T-cell (primary cell): ENCODE measurements around the gene RAMACL. TPM values are rescaled to one million over a fixed set of nuclear protein-coding genes. Genes with fewer than 3 reads are reported as not detected.

ENCODE experiments used
- ATAC-seq, 4 experiments: fragments of 200-7000 bp in 3 of 4; fragments of 150-1000 bp in 1 of 4; cut with Tn5 transposase; replicated peaks in 1 of 4; 1 replicate in 3 of 4; 2 replicates in 1 of 4; pipeline ENCODE4 v1.10.0; 2021; ENCODE audit warnings: moderate library complexity in 3 of 4, mild to moderate bottlenecking in 2 of 4, moderate number of reproducible peaks in 1 of 4
- CTCF ChIA-PET, 2 donors: fragments of 300-600 bp; sonication (Branson Sonifier 250); formaldehyde crosslinking; loops; one replicate each; lab custom pipeline; 2022; ENCODE audit warnings: antibody characterized with exemption in 2 of 2; lab: Charles Lee
- POLR2A ChIA-PET, 2 donors: fragments of 300-600 bp; sonication (Branson Sonifier 250); formaldehyde crosslinking; loops; one replicate each; lab custom pipeline; 2022; ENCODE audit warnings: antibody characterized with exemption in 2 of 2; lab: Charles Lee
- DNase-seq, 35 experiments: peaks; one replicate each; pipeline versions ENCODE4 v3.0.0 to v3.0.0-alpha.2; 2013 to 2023
- H3K27ac ChIP-seq: one replicate; pipeline ENCODE4 v1.5.1; 2013; ENCODE audit warnings: low read length
- H3K27me3 ChIP-seq, 2 experiments: replicated peaks in 1 of 2; 1 replicate in 1 of 2; 2 replicates in 1 of 2; pipeline versions ENCODE4 v1.6.1 to v1.7.0; 2013; ENCODE audit warnings: low read length in 1 of 2, mixed read lengths in 1 of 2; ENCODE audit not compliant: control insufficient read depth in 2 of 2, insufficient read depth in 2 of 2; ENCODE audit errors: extremely low read depth in 1 of 2
- H3K36me3 ChIP-seq, 2 donors: 1 replicate in 1 of 2; 2 replicates in 1 of 2; pipeline versions ENCODE4 v1.6.1 to v1.7.0; 2013; ENCODE audit warnings: low read length in 1 of 2; ENCODE audit not compliant: control insufficient read depth in 2 of 2, insufficient read depth in 1 of 2; ENCODE audit errors: extremely low read depth in 1 of 2
- H3K4me1 ChIP-seq, 2 experiments: 1 replicate in 1 of 2; 2 replicates in 1 of 2; pipeline versions ENCODE4 v1.6.1 to v1.7.0; 2013; ENCODE audit warnings: low read length in 2 of 2, mixed read lengths in 1 of 2; ENCODE audit not compliant: insufficient read depth in 2 of 2, control insufficient read depth in 1 of 2; ENCODE audit errors: extremely low read depth in 1 of 2
- H3K4me3 ChIP-seq, 2 donors: 1 replicate in 1 of 2; 2 replicates in 1 of 2; pipeline versions ENCODE4 v1.5.1 to v1.7.0; 2013; ENCODE audit warnings: mild to moderate bottlenecking in 2 of 2, low read length in 1 of 2, moderate library complexity in 1 of 2; ENCODE audit not compliant: control insufficient read depth in 1 of 2; ENCODE audit errors: extremely low read depth in 1 of 2
- H3K9me3 ChIP-seq: 2 replicates; pipeline ENCODE4 v1.7.0; 2013
- H3K27ac Mint-ChIP-seq, 2 donors: one replicate each; pipeline ENCODE4 v1.8.0; 2020 to 2021; ENCODE audit warnings: mild to moderate bottlenecking in 2 of 2, mixed read lengths in 2 of 2
- H3K27me3 Mint-ChIP-seq, 2 donors: one replicate each; pipeline ENCODE4 v1.8.0; 2021 to 2022; ENCODE audit warnings: mixed read lengths in 2 of 2
- H3K36me3 Mint-ChIP-seq: one replicate; pipeline ENCODE4 v1.8.0; 2021; ENCODE audit warnings: mixed read lengths
- H3K4me1 Mint-ChIP-seq, 3 donors: one replicate each; pipeline ENCODE4 v1.8.0; 2020 to 2022; ENCODE audit warnings: mixed read lengths in 3 of 3, mild to moderate bottlenecking in 1 of 3
- H3K4me3 Mint-ChIP-seq, 3 donors: one replicate each; pipeline ENCODE4 v1.8.0; 2020 to 2022; ENCODE audit warnings: mild to moderate bottlenecking in 3 of 3, mixed read lengths in 3 of 3, moderate library complexity in 3 of 3
- H3K9me3 Mint-ChIP-seq, 3 donors: one replicate each; pipeline ENCODE4 v1.8.0; 2020 to 2022; ENCODE audit warnings: mixed read lengths in 3 of 3
- WGBS: methylation state at CpG from one replicate; pipeline ENCODE4 v1.1.5; 2013; ENCODE audit warnings: missing lambda C conversion rate; ENCODE audit not compliant: insufficient coverage; 5-methylcytosine and 5-hydroxymethylcytosine counted together
- total RNA-seq, 35 experiments: library from RNA in 6 of 35; stranded (reverse) in 6 of 35; fragments of 120-200 nt in 1 of 35; gene quantifications; one replicate each; pipeline versions ENCODE4 v1.2.1 to v1.2.4 and lab custom pipeline; 2013 to 2026

The RAMACL gene
- total RNA-seq, 5 donors from 2014 or later (not counting 1 experiment from before 2014, with no cell fraction given): 0.47 to 2.8 (median 1.2) TPM

DNA sequence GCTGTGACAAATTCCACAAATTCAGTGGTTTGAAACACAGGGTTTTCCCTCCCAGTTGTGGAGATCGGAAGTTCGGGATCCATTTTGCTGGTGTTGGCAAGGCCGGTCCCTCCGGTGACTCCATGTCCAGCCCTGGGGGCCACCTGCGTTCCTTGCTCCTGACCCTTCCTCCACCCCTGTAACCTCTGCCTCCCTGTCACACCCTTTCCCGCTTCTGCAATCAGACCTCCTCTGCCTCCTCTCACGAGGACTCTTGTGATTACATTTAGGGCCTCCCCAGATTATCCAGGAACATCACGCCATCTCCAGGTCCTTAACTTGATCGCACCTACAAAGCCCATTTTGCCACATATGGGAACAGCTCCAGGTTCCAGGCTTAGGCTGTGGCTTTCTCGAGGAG, 28.1 kb upstream of the RAMACL start:
- Histone ChIP-seq H3K4me3 (no peak overlapping the region), H3K27ac (no peak overlapping the region), H3K36me3 (no peaks in the 10 kb centered on the region), H3K9me3 (no peaks in the 10 kb centered on the region), H3K27me3 (no peaks in the 10 kb centered on the region), H3K4me1 (no peaks in the 10 kb centered on the region)
- no peak for DNase-seq
- no peak overlapping the region for H3K4me3 Mint-ChIP-seq
- H3K4me1 Mint-ChIP-seq: peaks cover 0 to 5% (median 0%) of the 10 kb centered on the region in 3 donors
- ATAC-seq: no peak
- H3K27me3 Mint-ChIP-seq: peaks cover 0 to 1% of the 10 kb centered on the region in 2 donors
- H3K27ac Mint-ChIP-seq: no peak overlapping the region
- H3K36me3 Mint-ChIP-seq: peaks cover 7% of the 10 kb centered on the region
- ChIA-PET POLR2A (no interaction called here), CTCF (no interaction called here)
- H3K9me3 Mint-ChIP-seq: no peaks in the 10 kb centered on the region
- WGBS: 92% methylated on average over 10 of the region's 10 CpGs

DNA sequence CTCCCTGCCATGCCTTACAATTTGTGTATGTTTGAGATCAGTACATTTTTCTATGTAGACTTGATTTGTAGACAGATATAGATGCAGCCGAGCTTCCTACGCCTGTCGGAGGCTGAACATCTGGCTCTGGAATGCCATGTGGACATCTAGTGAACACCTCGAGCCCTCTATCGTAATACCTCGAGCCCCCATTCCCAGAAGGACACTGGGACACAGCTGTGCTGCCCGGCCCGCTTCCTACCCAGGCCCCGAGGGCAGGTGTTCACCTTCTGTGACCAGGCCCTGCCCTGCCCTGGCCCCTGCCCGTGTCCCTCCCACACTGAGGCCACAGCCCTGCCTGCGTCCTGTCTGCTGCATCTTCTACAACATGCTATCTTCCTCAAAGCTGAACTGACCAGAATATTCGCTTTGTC, 27.7 kb upstream of the RAMACL start:
- DNase-seq (no peak), ATAC-seq (no peak)
- ChIA-PET CTCF (no interaction called here), POLR2A (no interaction called here)
- peaks cover 0 to 1% of the 10 kb centered on the region in 2 donors for H3K27me3 Mint-ChIP-seq
- H3K36me3 Mint-ChIP-seq: peaks cover 7% of the 10 kb centered on the region
- no peaks in the 10 kb centered on the region for H3K9me3 ChIP-seq
- peaks cover 0 to 5% (median 0%) of the 10 kb centered on the region in 3 donors for H3K4me1 Mint-ChIP-seq
- no peak overlapping the region for H3K4me3 ChIP-seq
- no peaks in the 10 kb centered on the region for H3K9me3 Mint-ChIP-seq
- no peaks in the 10 kb centered on the region for H3K4me1 ChIP-seq
- H3K36me3 ChIP-seq: no peaks in the 10 kb centered on the region
- no peaks in the 10 kb centered on the region for H3K27me3 ChIP-seq
- H3K27ac Mint-ChIP-seq: no peak overlapping the region
- WGBS: 90% methylated on average over 12 of the region's 12 CpGs
- no peak overlapping the region for H3K4me3 Mint-ChIP-seq
- no peak overlapping the region for H3K27ac ChIP-seq

DNA sequence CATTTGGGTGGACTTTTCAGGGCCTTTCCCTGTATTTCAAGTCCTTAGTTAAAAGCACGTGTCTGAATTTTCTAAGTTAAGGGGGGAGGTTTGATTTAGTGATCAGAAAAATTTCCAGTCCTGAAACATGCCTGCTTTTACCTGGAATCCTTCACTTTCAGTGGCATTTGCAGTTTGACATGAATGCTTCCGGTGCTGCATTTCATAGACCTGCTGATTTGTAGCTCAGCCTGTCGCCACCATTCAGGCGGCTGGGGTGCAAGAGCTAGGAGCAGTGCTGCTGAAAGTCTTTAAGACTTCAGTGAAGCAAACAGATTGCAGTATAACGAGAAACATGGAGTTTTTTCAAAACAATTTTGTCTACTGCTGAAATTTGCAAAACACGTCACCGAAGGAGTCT, 26.5 kb upstream of the RAMACL start:
- H3K27me3 ChIP-seq: no peaks in the 10 kb centered on the region
- DNase-seq (no peak), ATAC-seq (no peak)
- WGBS: 86% methylated on average over 7 of the region's 7 CpGs
- no peaks in the 10 kb centered on the region for H3K36me3 ChIP-seq
- ChIA-PET CTCF (no interaction called here), POLR2A (no interaction called here)
- no peaks in the 10 kb centered on the region for H3K9me3 Mint-ChIP-seq
- H3K27ac Mint-ChIP-seq: no peak overlapping the region
- H3K4me3 ChIP-seq: no peak overlapping the region
- H3K27ac ChIP-seq: no peak overlapping the region
- no peaks in the 10 kb centered on the region for H3K9me3 ChIP-seq
- peaks cover 0 to 5% (median 0%) of the 10 kb centered on the region in 3 donors for H3K4me1 Mint-ChIP-seq
- H3K27me3 Mint-ChIP-seq: peaks cover 0 to 1% of the 10 kb centered on the region in 2 donors
- H3K36me3 Mint-ChIP-seq: no peaks in the 10 kb centered on the region
- H3K4me1 ChIP-seq: no peaks in the 10 kb centered on the region
- no peak overlapping the region for H3K4me3 Mint-ChIP-seq

DNA sequence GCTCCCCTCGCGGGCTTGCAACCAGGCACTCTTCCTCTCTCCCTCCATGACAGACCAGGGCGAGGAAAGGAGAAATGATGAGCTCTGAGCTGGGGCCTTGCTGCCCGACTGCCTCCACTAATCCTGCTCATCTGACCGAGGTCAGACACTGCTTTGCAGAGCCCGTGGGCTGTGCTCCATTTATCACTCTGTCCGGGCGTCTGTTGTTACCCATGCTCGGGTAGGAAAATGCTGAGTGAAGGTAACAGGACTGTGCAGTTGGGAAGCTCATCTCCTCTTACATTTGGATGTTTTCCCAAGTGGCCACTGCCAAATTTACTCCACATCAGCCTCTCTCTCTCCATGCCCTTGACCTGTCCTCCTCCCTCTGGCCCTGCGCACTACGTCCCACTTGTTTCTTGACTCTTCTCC, 26.0 kb upstream of the RAMACL start:
- Mint-ChIP-seq H3K9me3 (no peaks in the 10 kb centered on the region), H3K27me3 (peaks cover 0 to 1% of the 10 kb centered on the region in 2 donors), H3K27ac (no peak overlapping the region), H3K4me1 (peaks cover 0 to 5% (median 0%) of the 10 kb centered on the region in 3 donors), H3K36me3 (no peaks in the 10 kb centered on the region), H3K4me3 (no peak overlapping the region)
- no peak overlapping the region for H3K27ac ChIP-seq
- H3K9me3 ChIP-seq: no peaks in the 10 kb centered on the region
- CTCF ChIA-PET: no interaction called here
- DNase-seq: no peak
- no peaks in the 10 kb centered on the region for H3K36me3 ChIP-seq
- 90% methylated on average over 4 of the region's 11 CpGs for WGBS
- H3K27me3 ChIP-seq: no peaks in the 10 kb centered on the region
- POLR2A ChIA-PET: interaction anchor here in 1 of 2 donors (0.5 kb wide), 1 partner anchor 397 kb away, joined by 3 read pairs; no protein-coding TSS in a partner anchor
- H3K4me3 ChIP-seq: no peak overlapping the region
- no peaks in the 10 kb centered on the region for H3K4me1 ChIP-seq
- ATAC-seq: no peak

DNA sequence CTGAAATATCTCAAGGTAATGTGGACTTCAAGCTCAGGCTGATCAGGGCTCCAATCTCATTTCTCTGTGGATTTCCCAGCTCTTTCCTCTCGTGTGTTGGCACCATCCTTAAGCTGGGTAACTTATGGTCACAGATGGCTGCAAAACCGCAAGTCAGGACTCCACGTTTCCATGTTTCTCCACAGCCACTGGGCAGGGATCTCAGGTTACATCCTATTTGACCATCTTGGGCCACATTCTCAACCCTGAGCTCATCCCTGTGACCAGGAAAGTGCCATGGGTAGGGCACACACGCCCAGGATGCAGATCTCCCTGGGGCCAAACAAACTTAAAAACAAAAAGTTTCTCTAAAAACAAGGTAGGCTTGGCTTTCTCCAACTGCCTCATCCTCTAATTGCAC, 25.2 kb upstream of the RAMACL start:
- no peak overlapping the region for H3K27ac Mint-ChIP-seq
- H3K4me3 Mint-ChIP-seq: no peak overlapping the region
- H3K9me3 Mint-ChIP-seq: no peaks in the 10 kb centered on the region

DNA sequence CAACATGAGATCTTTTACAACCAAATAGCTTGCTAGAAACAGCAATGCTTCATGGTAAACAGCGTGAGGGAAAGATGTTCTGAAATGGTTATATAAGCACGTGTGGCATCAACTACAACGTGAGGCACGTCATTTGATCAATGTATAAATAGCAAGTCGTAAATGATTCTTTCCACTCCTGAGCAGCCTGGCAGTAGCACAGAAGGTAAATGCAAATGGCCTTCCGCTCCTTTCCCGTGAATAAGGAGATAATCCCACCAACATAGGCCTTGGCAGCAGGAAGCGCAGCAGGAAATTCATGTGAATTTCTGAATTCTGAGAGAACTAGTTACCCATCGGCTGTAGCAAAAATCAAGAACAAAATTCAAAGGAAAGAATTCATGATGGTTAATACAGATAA, 23.6 kb upstream of the RAMACL start:
- DNase-seq (no peak), ATAC-seq (no peak)
- Histone ChIP-seq H3K4me3 (no peak overlapping the region), H3K9me3 (no peaks in the 10 kb centered on the region), H3K27me3 (no peaks in the 10 kb centered on the region), H3K36me3 (no peaks in the 10 kb centered on the region), H3K4me1 (no peaks in the 10 kb centered on the region), H3K27ac (no peak overlapping the region)
- WGBS: 90% methylated on average over 4 of the region's 9 CpGs
- ChIA-PET POLR2A (no interaction called here), CTCF (no interaction called here)
- H3K36me3 Mint-ChIP-seq: no peaks in the 10 kb centered on the region
- peaks cover 0 to under 1% of the 10 kb centered on the region in 2 donors for H3K27me3 Mint-ChIP-seq
- H3K4me3 Mint-ChIP-seq: no peak overlapping the region
- H3K9me3 Mint-ChIP-seq: no peaks in the 10 kb centered on the region
- H3K4me1 Mint-ChIP-seq: peaks cover 0 to 2% (median 0%) of the 10 kb centered on the region in 3 donors
- H3K27ac Mint-ChIP-seq: no peak overlapping the region

More for the DNA sequence above, 25.2 kb upstream of the RAMACL start:
- Histone ChIP-seq H3K36me3 (no peaks in the 10 kb centered on the region), H3K4me3 (no peak overlapping the region), H3K27ac (no peak overlapping the region), H3K9me3 (no peaks in the 10 kb centered on the region), H3K4me1 (no peaks in the 10 kb centered on the region), H3K27me3 (no peaks in the 10 kb centered on the region)
- Mint-ChIP-seq H3K4me1 (peaks cover 0 to 5% (median 0%) of the 10 kb centered on the region in 3 donors), H3K36me3 (no peaks in the 10 kb centered on the region), H3K27me3 (peaks cover 0 to 1% of the 10 kb centered on the region in 2 donors)
- 93% methylated on average over 3 of the region's 4 CpGs for WGBS
- ATAC-seq (no peak), DNase-seq (no peak)
- ChIA-PET POLR2A (no interaction called here), CTCF (no interaction called here)

DNA sequence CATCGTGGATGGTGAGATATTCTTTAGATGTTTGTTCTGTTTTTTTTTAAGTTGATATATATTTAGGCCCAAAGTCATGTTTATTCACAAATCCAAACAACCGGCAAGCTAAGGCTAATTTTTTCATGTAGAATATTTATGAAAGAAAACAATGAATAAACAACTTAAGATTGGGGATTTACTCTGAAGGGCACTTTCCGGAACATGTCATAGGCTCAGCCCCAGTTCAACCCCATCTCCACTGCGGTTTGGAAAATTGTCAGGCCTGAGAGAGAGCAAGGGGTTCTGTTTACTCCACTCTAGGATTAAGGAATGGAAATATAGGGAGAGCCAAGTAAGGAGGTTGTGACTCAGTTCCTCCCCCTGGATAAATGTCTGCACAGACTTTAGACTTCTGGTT, 22.3 kb upstream of the RAMACL start:
- DNase-seq (no peak), ATAC-seq (no peak)
- WGBS: no CpG with 5 or more reads among the region's 4 CpGs
- no peaks in the 10 kb centered on the region for H3K9me3 Mint-ChIP-seq
- H3K27me3 Mint-ChIP-seq: no peaks in the 10 kb centered on the region
- POLR2A ChIA-PET: no interaction called here
- no peak overlapping the region for H3K27ac ChIP-seq
- H3K4me3 ChIP-seq: no peak overlapping the region
- no peak overlapping the region for H3K4me3 Mint-ChIP-seq
- H3K36me3 Mint-ChIP-seq: no peaks in the 10 kb centered on the region
- CTCF ChIA-PET: no interaction called here
- H3K27me3 ChIP-seq: peaks cover 0 to under 1% of the 10 kb centered on the region in 2 experiments
- H3K4me1 Mint-ChIP-seq: no peaks in the 10 kb centered on the region
- no peaks in the 10 kb centered on the region for H3K4me1 ChIP-seq
- no peaks in the 10 kb centered on the region for H3K9me3 ChIP-seq
- no peaks in the 10 kb centered on the region for H3K36me3 ChIP-seq
- H3K27ac Mint-ChIP-seq: no peak overlapping the region
